DOHH2 (cell line): ENCODE measurements around the gene HTRA3.

Experiments
- H3F3A ChIP-seq: fragments of 200-600 bp; sonication (generic), shearing (Covaris generic); 2 replicates; pipeline ENCODE4 v1.6.0; 2016; ENCODE audit warnings: antibody characterized with exemption, mild to moderate bottlenecking; ENCODE audit not compliant: control insufficient read depth, insufficient read depth
- H3K27ac ChIP-seq: fragments of 200-600 bp; sonication (generic); 2 replicates; pipeline ENCODE4 v1.5.1; 2014; ENCODE audit warnings: low read depth, mild to moderate bottlenecking, low read length, moderate library complexity
- H3K27me3 ChIP-seq: fragments of 200-600 bp; sonication (generic); 2 replicates; pipeline ENCODE4 v1.6.1; 2014; ENCODE audit warnings: mild to moderate bottlenecking, low read length, mixed read lengths; ENCODE audit not compliant: control insufficient read depth
- H3K36me3 ChIP-seq: fragments of 200-600 bp; sonication (generic); 2 replicates; pipeline ENCODE4 v1.6.1; 2014; ENCODE audit warnings: mild to moderate bottlenecking, low read length, moderate library complexity, mixed read lengths; ENCODE audit not compliant: control insufficient read depth
- H3K4me1 ChIP-seq: fragments of 200-600 bp; sonication (generic); 2 replicates; pipeline ENCODE4 v1.6.1; 2014; ENCODE audit warnings: mild to moderate bottlenecking, low read length, mixed read lengths; ENCODE audit not compliant: control insufficient read depth
- H3K4me2 ChIP-seq: fragments of 200-600 bp; sonication (generic); 2 replicates; pipeline ENCODE4 v1.6.0; 2014; ENCODE audit warnings: mild to moderate bottlenecking, low read length, moderate library complexity
- H3K4me3 ChIP-seq: fragments of 200-600 bp; sonication (generic); 2 replicates; pipeline ENCODE4 v1.5.1; 2014; ENCODE audit warnings: mild to moderate bottlenecking, low read length, mixed read lengths
- H3K79me2 ChIP-seq: fragments of 200-600 bp; sonication (generic); 2 replicates; pipeline ENCODE4 v1.6.1; 2014; ENCODE audit warnings: mild to moderate bottlenecking, low read length, mixed read lengths; ENCODE audit not compliant: control insufficient read depth
- H3K9me2 ChIP-seq: fragments of 200-600 bp; sonication (generic); replicated peaks from 2 replicates; pipeline ENCODE4 v1.6.1; 2014; ENCODE audit warnings: mild to moderate bottlenecking, low read length, mixed read lengths; ENCODE audit not compliant: control insufficient read depth
- H3K9me3 ChIP-seq: fragments of 200-600 bp; sonication (generic); 2 replicates; pipeline ENCODE4 v1.6.1; 2014; ENCODE audit warnings: antibody characterized with exemption, low read length, mixed read lengths; ENCODE audit not compliant: control insufficient read depth, insufficient read depth
- H4K20me1 ChIP-seq: fragments of 200-600 bp; sonication (generic); 2 replicates; pipeline ENCODE4 v1.6.0; 2014; ENCODE audit warnings: low read depth, mild to moderate bottlenecking, antibody characterized with exemption, low read length, moderate library complexity; ENCODE audit not compliant: control insufficient read depth, insufficient read depth
- CTCF ChIP-seq: fragments of 200-600 bp; sonication (generic); IDR thresholded peaks from one replicate; pipeline ENCODE4 v1.5.1; 2014; ENCODE audit warnings: antibody characterized with exemption, mild to moderate bottlenecking, low read depth, low read length; ENCODE audit not compliant: poor library complexity, severe bottlenecking
- EZH2phosphoT487 ChIP-seq: fragments of 200-600 bp; sonication (generic); IDR thresholded peaks from 2 replicates; pipeline ENCODE4 v1.6.1; 2017; ENCODE audit warnings: borderline replicate concordance, mild to moderate bottlenecking, antibody characterized with exemption, low read length, moderate library complexity, mixed read lengths

Gene HTRA3

GRCh38 chr4:8331575-8331955 lies 62.0 kb downstream of the HTRA3 start:
- Histone ChIP-seq H3K4me2 (no peak overlapping the region), H3K4me1 (no peaks in the 10 kb centered on the region; the same call in 1 of the 2 replicates), H3F3A (no peaks in the 10 kb centered on the region), H3K9me3 (peaks cover 12% of the 10 kb centered on the region), H3K9me2 (no peaks in the 10 kb centered on the region), H3K27ac (no peak overlapping the region), H4K20me1 (no peaks in the 10 kb centered on the region), H3K4me3 (no peak overlapping the region), H3K36me3 (no peaks in the 10 kb centered on the region), H3K27me3 (no peaks in the 10 kb centered on the region), H3K79me2 (no peaks in the 10 kb centered on the region)
- TF ChIP-seq EZH2phosphoT487 = no peak
- no peak for TF ChIP-seq CTCF

- Histone ChIP-seq H3F3A (no peaks in the 10 kb centered on the region), H3K9me3 (peaks cover 15% of the 10 kb centered on the region), H3K4me2 (no peak overlapping the region)
These were observed 62.7 kb downstream of the HTRA3 start for GRCh38 chr4:8332038-8332857.

GRCh38 chr4:8332891-8333331 lies 63.4 kb downstream of the HTRA3 start:
- Histone ChIP-seq H3K4me1 (no peaks in the 10 kb centered on the region; the same call in 1 of the 2 replicates), H3K9me2 (no peaks in the 10 kb centered on the region), H3K79me2 (no peaks in the 10 kb centered on the region), H3K4me3 (no peak overlapping the region), H3F3A (no peaks in the 10 kb centered on the region), H4K20me1 (no peaks in the 10 kb centered on the region), H3K36me3 (no peaks in the 10 kb centered on the region), H3K27me3 (no peaks in the 10 kb centered on the region), H3K9me3 (peaks cover 15% of the 10 kb centered on the region), H3K27ac (no peak overlapping the region), H3K4me2 (no peak overlapping the region)
- TF ChIP-seq CTCF (no peak), EZH2phosphoT487 (no peak)

More at GRCh38 chr4:8332038-8332857, 62.7 kb downstream of the HTRA3 start:
- Histone ChIP-seq H3K79me2 (no peaks in the 10 kb centered on the region), H3K27ac (no peak overlapping the region), H4K20me1 (no peaks in the 10 kb centered on the region), H3K36me3 (no peaks in the 10 kb centered on the region), H3K4me3 (no peak overlapping the region), H3K9me2 (no peaks in the 10 kb centered on the region), H3K27me3 (no peaks in the 10 kb centered on the region), H3K4me1 (no peaks in the 10 kb centered on the region; the same call in 1 of the 2 replicates)
- TF ChIP-seq CTCF = no peak
